Astrocyte (in vitro differentiated cells and primary cell): ENCODE data around the gene RABGAP1L.

Source experiments
- CTCF ChIP-seq: IDR thresholded peaks from 2 replicates; pipeline ENCODE4 v1.5.1; 2011; ENCODE audit warnings: low read depth, mild to moderate bottlenecking, inconsistent platforms, low read length, moderate library complexity; ENCODE audit not compliant: insufficient read depth
- EZH2 ChIP-seq: IDR thresholded peaks from 2 replicates; pipeline ENCODE4 v1.6.1; 2012; ENCODE audit warnings: mild to moderate bottlenecking, low read length, inconsistent platforms; ENCODE audit not compliant: insufficient read depth

- TF ChIP-seq CTCF (no peak), EZH2 (no peak)
Measured at GRCh38 chr1:174447866-174448530, 288.7 kb downstream of the RABGAP1L start, which contains the start of gene GPR52.
